D341Med (cell line): ENCODE results near the gene LKAAEAR1.
"Not testable (repeated sequence)": the region's sequence is repeated elsewhere in the genome, so short reads cannot be mapped to it uniquely, and the experiment has no call there.

ENCODE experiments used
- DNase-seq: peaks from one replicate; pipeline ENCODE4 v3.0.0; 2012; ENCODE audit warnings: low spot score

LKAAEAR1 gene, protein sequence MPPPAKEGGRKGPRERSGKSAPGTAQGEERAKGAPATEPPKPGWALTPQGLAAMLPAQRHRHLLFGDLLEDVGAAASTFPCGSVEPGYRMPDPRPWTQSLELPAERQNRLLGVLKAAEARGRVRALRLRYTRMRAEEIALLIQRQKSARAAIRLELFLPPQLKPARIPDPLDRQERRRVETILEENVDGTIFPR

DNA sequence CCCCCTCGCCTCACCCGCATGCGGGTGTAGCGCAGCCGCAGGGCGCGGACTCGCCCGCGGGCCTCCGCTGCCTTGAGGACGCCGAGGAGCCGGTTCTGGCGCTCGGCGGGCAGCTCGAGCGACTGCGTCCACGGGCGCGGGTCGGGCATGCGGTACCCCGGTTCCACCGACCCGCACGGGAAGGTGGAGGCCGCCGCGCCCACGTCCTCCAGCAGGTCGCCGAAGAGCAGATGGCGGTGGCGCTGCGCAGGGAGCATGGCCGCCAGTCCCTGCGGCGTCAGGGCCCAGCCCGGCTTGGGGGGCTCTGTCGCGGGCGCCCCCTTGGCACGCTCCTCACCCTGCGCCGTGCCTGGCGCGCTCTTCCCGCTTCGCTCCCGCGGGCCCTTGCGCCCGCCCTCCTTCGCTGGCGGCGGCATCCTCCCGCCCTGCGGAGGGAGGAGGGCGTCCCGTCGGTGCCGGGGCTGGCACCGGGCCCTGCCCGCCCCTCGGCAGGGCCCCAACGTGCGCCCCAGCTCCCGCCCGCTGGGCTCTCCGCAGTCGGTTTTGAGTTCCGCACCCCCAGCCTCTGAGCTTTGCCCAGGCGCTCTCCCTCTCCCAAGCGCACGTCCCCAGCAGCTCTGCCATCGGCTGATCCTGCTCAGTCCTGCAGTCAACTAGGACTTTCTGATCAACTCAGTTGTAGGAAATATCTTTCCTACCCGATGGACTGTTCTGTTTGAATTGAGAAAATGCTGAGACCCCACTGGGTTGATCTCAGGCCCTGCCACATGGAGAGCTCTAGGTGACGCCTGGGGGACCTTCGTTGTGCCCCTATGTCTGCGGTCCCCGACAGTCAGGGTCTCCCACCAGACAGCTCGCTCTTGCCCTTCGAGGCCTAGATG is at the start of gene LKAAEAR1:
Gene LKAAEAR1 (minus strand): TSS at position 595 of the 881 bp plus-strand sequence. CDS start 179 bp downstream, at position 416.
- peak; percentile 76 for DNase-seq

DNA sequence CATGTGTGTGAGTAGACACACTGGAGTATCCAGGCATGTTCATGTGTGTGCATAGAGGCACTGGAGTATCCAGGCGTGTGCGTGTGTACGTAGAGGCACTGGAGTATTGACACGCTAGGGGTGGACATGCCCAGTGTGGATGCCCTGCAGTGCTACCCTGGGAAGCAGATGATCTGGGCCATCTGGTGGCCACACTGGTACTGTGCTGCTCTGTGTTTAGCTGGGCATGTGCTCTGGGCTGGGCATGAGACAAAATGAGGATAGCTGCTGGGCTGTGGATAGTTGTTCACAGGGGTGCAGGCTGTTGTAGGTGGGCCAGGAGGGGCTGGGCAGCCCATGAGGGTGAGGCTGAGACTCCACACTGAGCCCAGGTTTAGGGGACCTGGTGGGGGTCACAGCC is 47.2 kb upstream of the LKAAEAR1 start:
- DNase-seq: peak; percentile 74

DNA sequence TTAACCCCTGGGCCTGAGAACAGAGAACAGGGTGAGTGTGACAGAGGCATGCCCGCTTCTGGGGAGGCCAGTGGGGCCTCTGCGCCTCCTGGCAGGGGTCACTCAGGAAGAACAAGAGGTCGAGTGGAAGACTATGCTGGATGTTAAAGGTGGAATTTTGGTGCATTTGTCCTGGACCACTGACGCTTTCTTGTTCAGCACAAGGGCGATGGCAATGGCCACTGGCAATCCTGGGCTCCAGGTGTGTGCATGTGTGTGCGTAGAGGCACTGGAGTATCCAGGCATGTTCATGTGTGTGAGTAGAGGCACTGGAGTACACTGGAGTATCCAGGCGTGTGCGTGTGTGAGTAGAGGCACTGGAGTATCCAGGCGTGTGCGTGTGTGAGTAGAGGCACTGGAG is 46.7 kb upstream of the LKAAEAR1 start:
- DNase-seq: no peak

DNA sequence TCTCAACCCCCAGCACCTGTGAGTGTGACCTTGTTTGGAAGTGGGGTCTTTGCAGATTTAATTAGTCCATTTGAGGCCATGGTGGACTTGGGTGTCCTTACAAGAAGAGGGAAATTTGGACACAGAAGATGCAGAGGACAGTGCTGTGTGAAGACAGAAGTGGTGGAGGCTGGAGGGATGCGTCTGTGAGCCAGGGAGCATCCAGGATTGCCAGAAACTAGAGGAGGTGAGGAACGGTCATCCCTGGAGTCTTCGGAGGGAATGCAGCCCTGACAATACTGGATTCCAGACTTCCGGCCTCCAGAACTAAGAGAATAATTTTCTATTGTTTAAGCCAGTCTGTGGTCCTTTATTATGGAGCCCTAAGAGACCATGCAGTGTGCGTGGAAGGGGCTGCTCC is 46.1 kb upstream of the LKAAEAR1 start:
- DNase-seq: no peak

DNA sequence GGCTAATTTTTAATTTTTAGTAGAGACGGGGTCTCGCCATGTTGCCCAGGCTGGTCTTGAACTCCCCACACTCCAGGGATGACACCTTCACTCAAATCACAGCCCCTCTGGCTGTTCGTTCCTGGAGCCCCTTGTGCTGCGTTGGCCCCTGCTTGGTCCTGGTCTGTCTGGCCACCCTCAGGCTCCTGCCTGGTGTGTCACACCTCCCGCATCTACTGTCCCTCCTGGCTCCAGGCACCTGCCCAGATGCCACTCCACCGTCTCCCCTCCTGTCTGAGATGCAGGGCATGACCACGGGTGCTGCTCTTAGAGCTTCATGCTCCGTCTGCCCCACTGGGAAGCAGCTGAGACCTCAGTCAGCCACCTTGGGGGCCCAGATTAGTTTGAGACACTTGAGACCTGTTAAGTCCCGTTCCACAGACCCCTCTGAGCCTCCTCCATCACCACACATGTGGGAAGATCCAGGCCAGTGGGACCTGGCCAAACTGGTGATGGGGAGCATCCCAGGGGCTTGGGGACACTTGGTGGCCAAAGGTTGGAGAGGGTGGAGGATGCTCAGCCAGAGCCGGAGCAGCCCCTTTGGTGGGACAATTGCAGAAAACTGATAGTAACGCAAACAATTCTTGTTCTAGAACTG is 45.1 kb upstream of the LKAAEAR1 start:
- no peak for DNase-seq

DNA sequence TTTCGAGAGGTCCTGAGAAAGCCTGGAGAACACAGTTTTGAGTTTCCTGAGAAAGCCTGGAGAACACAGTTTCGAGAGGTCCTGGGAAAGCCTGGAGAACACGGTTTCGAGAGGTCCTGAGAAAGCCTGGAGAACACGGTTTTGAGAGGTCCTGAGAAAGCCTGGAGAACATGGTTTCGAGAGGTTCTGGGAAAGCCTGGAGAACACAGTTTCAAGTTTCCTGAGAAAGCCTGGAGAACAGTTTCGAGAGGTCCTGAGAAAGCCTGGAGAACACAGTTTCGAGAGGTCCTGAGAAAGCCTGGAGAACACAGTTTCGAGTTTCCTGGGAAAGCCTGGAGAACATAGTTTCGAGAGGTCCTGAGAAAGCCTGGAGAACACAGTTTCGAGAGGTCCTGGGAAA is 39.3 kb upstream of the LKAAEAR1 start:
- not testable (repeated sequence) for DNase-seq

DNA sequence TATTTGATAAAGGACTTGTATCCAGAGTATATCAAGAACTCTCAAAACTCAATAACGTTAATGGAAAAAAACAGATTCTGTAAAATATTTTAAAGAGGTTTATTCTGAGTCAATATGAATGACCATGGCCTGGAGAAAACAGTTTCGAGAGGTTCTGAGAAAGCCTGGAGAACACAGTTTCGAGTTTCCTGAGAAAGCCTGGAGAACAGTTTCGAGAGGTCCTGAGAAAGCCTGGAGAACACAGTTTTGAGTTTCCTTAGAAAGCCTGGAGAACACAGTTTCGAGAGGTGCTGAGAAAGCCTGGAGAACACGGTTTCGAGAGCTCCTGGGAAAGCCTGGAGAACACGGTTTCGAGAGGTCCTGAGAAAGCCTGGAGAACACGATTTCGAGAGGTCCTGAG is 38.7 kb upstream of the LKAAEAR1 start:
- DNase-seq: not testable (repeated sequence)

DNA sequence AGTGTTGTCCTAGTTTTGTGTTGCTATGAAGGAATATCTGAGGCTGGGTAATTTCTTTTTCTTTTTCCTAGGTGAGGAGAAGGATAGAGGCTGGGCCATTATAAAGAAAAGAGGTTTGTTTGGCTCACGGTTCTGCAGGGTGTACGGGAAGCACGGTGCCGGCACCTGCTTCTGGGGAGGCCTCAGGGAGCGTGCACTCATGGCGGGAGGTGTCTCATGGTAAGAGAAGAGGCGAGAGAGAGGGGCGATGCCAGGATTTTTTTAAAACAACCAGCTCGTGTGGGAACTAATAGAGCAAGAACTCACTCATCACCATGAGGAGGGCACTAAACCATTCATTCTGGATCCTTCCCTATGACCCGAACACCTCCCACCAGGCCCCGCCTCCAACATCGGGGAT is 37.4 kb upstream of the LKAAEAR1 start:
- DNase-seq: no peak

DNA sequence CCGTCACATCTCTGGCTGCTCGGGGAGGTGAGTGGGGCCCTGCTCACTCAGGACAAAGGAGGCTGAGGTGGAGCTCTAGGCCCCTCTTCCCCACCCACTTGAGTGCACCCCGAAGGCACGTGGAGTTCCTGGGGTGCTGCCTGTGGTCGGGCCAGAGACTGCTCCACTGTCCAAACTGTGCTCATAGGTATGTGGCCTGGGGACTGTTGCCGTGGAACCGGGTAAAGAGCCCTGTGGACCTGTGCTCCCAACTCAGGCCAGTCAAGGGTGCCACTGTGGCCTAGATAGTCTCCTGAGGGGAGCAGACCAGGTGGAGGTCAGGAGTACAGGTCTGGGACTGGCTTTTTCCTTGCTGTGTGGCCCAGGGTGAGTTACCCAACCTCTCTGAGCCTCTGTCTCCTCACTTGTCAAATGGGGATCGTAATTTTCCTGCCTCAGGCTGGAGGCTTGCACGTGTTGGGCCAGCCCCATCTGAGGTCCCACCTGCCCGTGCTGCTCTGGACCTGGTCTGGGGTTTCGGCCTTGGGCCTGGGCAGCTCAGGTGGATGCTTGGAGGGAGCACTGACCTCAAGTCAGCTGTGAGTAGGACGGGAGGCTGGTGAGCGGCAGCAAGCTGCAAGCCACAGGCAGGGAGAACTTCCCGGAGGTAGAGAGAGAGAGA is 35.6 kb upstream of the LKAAEAR1 start:
- no peak for DNase-seq

DNA sequence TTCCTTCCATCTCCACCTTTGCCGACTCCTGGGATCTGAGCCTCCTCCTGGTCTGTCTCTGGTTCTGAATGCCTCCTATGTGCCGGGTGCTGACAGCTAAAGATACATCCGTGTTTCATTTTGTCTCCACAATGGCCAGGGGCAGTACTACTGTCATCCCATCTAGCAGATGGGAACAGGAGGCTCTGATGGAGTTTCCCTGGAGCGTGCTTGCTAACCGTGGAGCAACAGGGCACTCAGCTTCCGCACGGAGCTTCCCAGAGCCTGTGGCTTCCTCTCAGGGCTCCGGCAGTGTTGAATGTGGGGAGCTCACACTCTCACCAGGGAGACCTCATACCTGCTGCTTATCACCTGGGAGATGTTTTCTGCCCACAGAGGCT is 35.1 kb upstream of the LKAAEAR1 start:
- DNase-seq: no peak

DNA sequence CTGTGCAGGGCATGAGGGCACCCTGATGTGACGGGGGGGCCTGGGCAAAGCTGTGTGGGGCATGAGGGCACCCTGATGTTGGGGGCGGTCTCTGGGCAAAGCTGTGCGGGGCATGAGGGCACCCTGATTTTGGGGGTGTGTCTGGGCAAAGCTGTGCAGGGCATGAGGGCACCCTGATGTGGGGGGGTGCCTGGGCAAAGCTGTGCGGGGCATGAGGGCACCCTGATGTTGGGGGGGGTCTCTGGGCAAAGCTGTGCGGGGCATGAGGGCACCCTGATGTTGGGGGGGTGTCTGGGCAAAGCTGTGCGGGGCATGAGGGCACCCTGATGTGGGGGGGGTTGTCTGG is 33.2 kb upstream of the LKAAEAR1 start:
- DNase-seq: not testable (repeated sequence)

DNA sequence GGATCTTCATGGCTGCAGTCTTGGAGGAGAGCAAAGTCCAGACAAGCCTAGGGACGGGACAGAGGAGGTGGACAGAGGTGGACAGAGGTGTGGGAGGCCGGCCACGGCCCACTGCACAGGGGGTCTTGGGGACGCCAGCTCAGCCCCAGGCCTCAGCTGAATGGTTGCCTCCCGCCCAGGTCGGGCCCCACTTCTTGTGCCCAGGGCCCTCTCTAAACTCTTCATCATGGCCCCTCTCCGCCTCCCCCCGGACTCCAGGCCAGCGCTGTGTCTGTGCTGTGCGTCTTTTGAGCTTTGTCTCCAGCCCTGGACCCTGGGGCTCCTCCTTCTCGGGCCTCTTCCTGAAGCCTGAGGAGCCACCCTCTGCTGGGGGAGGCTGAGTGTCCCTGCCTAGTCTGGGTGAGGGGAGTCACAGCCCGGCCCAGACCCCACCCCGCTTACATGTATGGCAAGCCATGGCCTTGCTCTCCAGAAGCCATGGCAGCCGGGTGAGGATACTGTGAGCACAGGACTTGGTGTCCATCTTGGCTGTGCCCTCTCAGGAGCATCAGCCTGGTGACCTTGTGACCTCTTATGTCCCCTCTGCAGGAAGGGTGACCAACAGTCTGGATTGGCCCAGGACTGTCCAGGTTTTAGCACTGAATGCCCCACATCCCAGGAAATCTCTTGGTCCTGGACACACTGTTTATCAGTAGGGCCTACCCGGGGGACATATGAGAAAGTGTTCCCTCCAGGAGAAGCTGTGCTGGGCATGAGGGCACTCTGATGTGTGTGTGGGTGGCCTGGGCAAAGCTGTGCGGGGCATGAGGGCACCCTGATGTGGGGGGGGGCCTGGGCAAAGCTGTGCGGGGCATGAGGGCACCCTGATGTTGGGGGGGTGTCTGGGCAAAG is 32.6 kb upstream of the LKAAEAR1 start:
- DNase-seq: no peak

DNA sequence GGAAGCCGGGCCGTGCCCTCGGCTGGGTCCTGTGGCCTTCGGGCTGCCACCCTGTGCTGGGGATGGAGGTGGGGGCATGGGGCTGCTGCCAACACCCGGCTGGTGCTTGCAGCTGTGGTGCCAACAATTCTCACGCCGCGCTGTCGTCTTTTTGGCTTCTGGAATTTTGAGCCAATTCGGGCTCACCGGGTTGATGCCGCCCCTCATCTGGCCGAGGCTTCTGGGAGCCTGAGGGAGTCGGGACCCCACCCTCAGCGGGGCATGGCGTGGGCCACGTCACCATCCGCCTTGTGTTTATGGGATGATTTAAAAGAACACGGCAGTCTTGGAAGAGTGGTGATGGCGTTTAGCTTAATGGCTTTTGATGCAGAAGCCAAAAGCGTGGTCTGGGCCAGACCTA is 31.8 kb upstream of the LKAAEAR1 start:
- no peak for DNase-seq

DNA sequence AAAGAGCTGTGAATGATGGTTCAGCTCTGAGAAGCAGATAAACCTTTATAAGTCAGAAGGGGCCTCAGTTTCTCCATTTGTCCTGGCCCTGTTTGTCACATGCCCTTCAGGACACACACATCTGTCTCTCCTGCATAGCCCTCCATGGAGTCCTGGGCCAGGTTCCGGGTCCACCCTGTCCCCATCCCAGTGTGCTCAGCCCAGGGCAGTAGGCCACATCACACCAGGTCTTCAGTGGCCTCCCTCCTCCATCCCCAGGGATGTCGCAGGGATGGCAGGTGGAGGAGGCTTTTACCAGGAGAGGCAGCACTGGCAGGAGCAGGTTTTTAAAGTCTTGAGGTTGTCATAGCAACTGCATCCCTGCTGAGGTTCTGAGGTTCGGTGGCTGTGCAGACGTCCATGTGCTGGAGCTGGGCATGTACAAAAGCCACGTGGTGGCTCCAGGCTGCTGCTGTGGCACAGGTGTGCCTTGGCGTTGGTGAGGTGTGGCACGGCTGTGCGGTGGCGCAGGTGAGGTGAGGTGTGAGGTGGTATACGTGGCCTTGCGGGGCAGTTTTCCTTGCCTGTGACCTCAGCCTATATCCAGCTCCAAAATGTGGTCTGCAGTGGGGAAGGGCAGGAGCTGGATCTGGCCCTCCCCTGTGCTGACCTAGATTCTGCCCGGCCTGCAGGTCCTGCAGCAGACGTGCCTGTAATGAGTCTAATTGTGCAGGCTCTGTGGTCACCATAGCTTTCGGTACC is 31.1 kb upstream of the LKAAEAR1 start:
- no peak for DNase-seq

DNA sequence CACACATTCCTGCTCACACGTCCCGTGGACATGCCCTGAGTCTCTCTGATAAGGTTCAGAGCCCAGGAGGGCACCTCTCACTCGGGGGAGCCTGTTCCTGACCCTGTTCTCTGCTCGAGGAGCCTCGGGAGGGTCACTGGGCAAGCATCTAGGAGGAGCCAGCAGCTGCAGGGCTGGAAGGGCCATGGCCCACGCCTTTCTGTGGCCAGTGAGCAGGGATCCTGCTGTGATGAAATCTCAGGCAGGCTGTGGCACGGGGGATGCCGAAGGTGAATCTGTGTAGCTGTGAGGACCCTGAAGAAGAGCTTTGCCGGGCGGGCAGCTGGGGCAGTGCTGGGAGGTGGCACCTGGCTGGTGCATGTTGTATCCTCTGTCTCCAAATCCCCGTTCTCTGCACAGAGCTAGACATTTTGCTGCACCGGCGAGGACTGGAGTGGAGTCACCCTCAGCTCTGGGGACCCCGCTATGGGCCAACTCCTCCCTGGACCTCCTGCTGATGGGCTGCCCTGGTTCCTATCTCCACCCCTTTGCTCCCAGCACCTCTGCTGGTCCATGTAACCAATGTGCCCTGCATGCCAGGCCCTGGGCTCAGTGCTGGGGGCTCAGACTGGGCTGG is 30.3 kb upstream of the LKAAEAR1 start:
- DNase-seq: no peak

DNA sequence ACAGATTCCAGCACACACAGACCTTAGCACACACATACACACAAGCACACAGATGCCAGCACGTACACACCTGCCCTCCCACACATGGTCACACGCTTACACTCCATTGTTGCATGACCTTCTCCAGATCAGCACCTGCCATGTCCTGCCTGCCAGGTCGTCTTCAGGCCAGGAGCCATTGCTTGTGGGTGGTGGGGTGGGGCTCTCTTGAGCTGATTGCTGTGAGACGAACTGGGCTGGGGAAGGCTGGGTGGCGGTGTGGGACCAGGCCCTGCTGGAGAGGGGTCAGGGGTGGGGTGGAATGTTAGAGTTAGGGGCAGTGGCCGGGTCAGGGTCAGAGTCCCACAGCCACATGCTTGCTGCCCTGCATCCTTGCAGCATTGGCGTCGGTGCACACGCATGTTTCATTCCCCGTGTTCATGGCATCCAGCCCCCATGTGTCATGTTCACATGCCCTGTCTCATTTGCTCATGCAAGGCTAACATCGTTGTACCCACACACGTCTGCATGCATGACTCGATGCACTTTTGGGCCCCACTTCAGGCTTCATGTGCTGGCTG is 29.7 kb upstream of the LKAAEAR1 start:
- DNase-seq: no peak

DNA sequence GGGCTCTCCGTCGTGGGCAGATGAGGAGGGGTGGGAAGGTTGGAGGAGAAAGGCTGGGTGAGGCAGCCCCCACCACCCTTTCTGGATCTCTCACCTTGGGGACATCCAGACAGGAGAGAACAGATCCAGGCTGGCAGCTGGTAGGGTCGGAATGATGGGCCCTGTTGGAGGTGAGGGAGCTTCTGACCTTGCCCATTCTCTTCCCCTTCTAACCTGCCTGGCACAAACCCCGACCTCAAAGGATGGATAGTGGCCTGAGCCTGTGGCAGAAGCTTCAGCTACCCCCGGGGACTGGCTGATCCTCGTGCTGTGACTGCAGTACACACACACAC is 29.2 kb upstream of the LKAAEAR1 start:
- DNase-seq: no peak

DNA sequence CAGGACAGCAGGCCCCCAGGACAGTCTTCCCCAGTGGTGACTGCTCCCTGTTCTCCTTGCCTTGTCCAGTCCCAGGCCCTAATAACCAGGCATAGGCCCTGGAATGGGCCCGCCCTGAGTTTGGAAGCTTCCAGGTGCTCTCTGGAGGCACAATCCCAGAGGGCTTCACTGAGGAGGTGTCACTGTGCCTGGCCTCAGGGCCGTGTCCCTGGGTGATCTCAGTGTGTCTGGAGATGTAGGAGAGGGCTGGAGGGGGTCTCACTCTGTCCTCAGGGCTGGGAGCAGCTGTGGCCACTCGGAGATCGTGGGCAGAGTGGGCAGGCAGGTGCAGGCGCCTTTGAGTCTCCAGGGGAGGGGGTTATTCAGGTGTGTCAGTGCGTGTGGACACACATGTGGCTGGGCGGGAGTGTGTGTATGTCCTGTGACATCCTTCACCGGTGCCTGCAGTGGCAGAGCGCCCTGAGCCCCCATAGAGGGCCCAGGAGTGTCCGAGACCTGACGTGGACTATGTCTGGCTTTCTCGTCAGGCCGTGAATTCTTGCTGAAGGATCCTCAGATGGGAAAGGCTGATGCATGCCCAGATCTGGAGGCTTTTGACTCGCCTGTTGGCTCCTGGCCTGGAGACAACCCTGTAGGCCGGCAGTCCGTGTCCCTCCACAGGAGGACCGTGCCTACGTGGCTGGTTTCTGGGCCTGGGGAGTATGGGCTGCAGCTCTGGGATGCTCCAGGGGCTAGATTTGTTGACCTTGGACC is 28.7 kb upstream of the LKAAEAR1 start:
- no peak for DNase-seq

DNA sequence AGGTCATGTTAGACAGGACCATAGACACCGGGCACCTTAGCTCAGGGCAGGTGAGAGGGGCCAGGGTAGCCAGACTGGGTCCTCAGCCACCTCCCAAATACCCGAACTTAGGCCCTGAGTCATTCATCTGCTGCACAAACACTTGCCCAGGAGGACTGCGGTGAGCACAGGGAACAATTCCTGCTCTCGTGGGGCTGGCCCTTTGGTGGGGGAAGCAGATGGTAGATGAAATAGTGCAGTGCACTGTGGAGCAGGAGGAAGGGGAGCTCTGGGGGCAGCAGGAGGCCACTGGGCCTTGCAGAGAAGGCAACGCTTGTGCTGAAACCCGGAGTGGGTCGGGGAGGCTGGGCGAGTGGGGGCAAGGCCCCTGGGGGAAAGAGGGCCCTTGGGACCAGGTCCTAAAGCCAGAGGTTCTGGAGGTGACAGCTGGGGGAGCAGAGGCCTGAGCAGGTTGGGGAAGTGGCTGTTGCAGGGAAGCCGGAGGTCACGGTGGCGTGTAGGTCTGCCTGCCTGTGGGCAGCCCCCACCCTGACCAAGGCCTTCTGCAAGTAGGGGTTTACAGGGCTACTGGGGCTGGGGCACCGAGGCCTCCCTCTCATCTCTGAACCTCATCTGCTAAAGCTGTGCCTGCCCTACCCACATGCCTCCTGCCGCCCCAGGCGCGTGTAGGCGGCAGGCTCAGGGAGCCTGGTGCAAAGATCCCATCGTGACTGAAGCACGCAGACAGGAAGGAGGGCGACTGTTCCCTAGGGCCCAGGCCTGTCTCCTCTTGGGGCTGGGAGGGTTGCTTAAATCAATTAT is 27.8 kb upstream of the LKAAEAR1 start:
- DNase-seq: peak; percentile 77
